HepG2 (cell line): ENCODE measurements around the gene RBM8A. TPM values are rescaled to one million over a fixed set of nuclear protein-coding genes. Genes with fewer than 3 reads are reported as not detected.
A peak's percentile ranks its signal among the peaks of the same experiment; 100 is the strongest.

Source experiments
- ATAC-seq: fragments of 200-7000 bp; cut with Tn5 transposase; 3 replicates; pipeline ENCODE4 v1.9.1; 2020; ENCODE audit warnings: mild to moderate bottlenecking, moderate library complexity
- BruUV-seq: library from RNA; stranded (reverse); fragments of 400-500 nt; replicated peaks from 2 replicates; lab custom pipeline; 2021; lab: Mats Ljungman, UMichigan
- CTCF ChIA-PET: fragments of 300-600 bp; formaldehyde crosslinking; extraction: SDS; loops from one replicate; lab custom pipeline; 2021; ENCODE audit warnings: low total read pairs, inconsistent platforms, low intra/inter-chr PET ratio; lab: Yijun Ruan, JAX
- POLR2A ChIA-PET: fragments of 350-600 bp; sonication (Branson Sonifier 250); formaldehyde crosslinking; loops from one replicate; lab custom pipeline; 2020; ENCODE audit warnings: antibody characterized with exemption, inconsistent platforms; lab: Yijun Ruan, JAX
- DNase-seq: peaks from one replicate; pipeline ENCODE4 v3.0.0-alpha.2; 2015; ENCODE audit warnings: low spot score
- FAIRE-seq: peaks from 3 replicates; lab custom pipeline; 2011; peaks lifted over from hg19 to GRCh38; lab: Jason Lieb, UNC
- H2AFZ ChIP-seq: one replicate; pipeline ENCODE4 v1.6.1; 2011; ENCODE audit warnings: low read length, inconsistent platforms
- H3K27ac ChIP-seq: fragments of 300-600 bp; 3 replicates; pipeline ENCODE4 v1.8.0; 2011; ENCODE audit warnings: mixed run types, mild to moderate bottlenecking, mixed read lengths, low read length, inconsistent platforms; ENCODE audit not compliant: insufficient read depth; ENCODE audit errors: extremely low read length
- H3K27me3 ChIP-seq, 2 experiments: fragments of 200-600 bp in 1 of 2; 2 replicates in 1 of 2; 3 replicates in 1 of 2; pipeline versions ENCODE4 v1.6.0 to v1.8.0; 2011; ENCODE audit warnings: low read length in 2 of 2, mild to moderate bottlenecking in 2 of 2, moderate library complexity in 2 of 2, inconsistent platforms in 1 of 2; ENCODE audit not compliant: insufficient read depth in 2 of 2, control insufficient read depth in 1 of 2
- H3K36me3 ChIP-seq, 2 experiments: fragments of 200-600 bp in 1 of 2; replicated peaks in 1 of 2; 2 replicates in 1 of 2; 3 replicates in 1 of 2; pipeline versions ENCODE4 v1.5.1 to v1.8.0; 2011; ENCODE audit warnings: low read length in 2 of 2, inconsistent platforms in 1 of 2; ENCODE audit not compliant: insufficient read depth in 2 of 2, control insufficient read depth in 1 of 2
- H3K4me1 ChIP-seq: 2 replicates; pipeline ENCODE4 v1.5.1; 2012; ENCODE audit warnings: low read length, inconsistent platforms; ENCODE audit not compliant: insufficient read depth
- H3K4me2 ChIP-seq: 2 replicates; pipeline ENCODE4 v1.6.0; 2011; ENCODE audit warnings: low read depth, low read length, inconsistent platforms
- H3K4me3 ChIP-seq, 3 experiments: fragments of 200-600 bp in 1 of 3; sonication (generic), shearing (Covaris generic) in 1 of 3; replicated peaks in 1 of 3; 2 replicates each; pipeline ENCODE4 v1.5.1; 2011 to 2016; ENCODE audit warnings: low read length in 3 of 3, inconsistent platforms in 2 of 3, low read depth in 2 of 3, mild to moderate bottlenecking in 2 of 3, control low read depth in 1 of 3, mixed read lengths in 1 of 3; ENCODE audit not compliant: insufficient read depth in 1 of 3
- H3K79me2 ChIP-seq: one replicate; pipeline ENCODE4 v1.6.1; 2011; ENCODE audit warnings: low read length, inconsistent platforms; ENCODE audit not compliant: insufficient read depth
- H3K9ac ChIP-seq: 2 replicates; pipeline ENCODE4 v1.6.0; 2011; ENCODE audit warnings: mild to moderate bottlenecking, low read depth, low read length, inconsistent platforms; ENCODE audit not compliant: insufficient read depth
- H3K9me3 ChIP-seq: 2 replicates; pipeline ENCODE4 v1.5.1; 2012; ENCODE audit warnings: mild to moderate bottlenecking, low read length
- H4K20me1 ChIP-seq: 2 replicates; pipeline ENCODE4 v1.6.0; 2011; ENCODE audit warnings: inconsistent platforms, mild to moderate bottlenecking, low read length, moderate library complexity; ENCODE audit not compliant: insufficient read depth
- AKAP8 ChIP-seq: sonication (generic); formaldehyde crosslinking; IDR thresholded peaks from 2 replicates; pipeline ENCODE4 v1.5.1; 2020; ENCODE audit warnings: mild to moderate bottlenecking, missing genetic modification reagents
- ATF5 ChIP-seq: sonication (generic); formaldehyde crosslinking; IDR thresholded peaks from 2 replicates; pipeline ENCODE4 v1.4.0; 2020; ENCODE audit warnings: mild to moderate bottlenecking, low read depth, missing genetic modification reagents
- ELF4 ChIP-seq: sonication (generic); formaldehyde crosslinking; IDR thresholded peaks from 2 replicates; pipeline ENCODE4 v1.5.0; 2020; ENCODE audit warnings: missing genetic modification reagents, mild to moderate bottlenecking, moderate library complexity, borderline replicate concordance
- HINFP ChIP-seq: sonication (generic); formaldehyde crosslinking; IDR thresholded peaks from 2 replicates; pipeline ENCODE4 v1.4.0; 2020; ENCODE audit warnings: low read depth, mild to moderate bottlenecking, missing genetic modification reagents
- JUND ChIP-seq: sonication (generic); formaldehyde crosslinking; IDR thresholded peaks from 2 replicates; pipeline ENCODE4 v1.8.0; 2022; ENCODE audit warnings: mild to moderate bottlenecking, missing genetic modification reagents
- MIER3 ChIP-seq: IDR thresholded peaks from 2 replicates; pipeline ENCODE4 v1.6.1; 2016; ENCODE audit warnings: missing compliant biosample characterization, borderline replicate concordance
- PREB ChIP-seq: sonication (generic); formaldehyde crosslinking; IDR thresholded peaks from 2 replicates; pipeline ENCODE4 v1.4.0; 2020; ENCODE audit warnings: missing genetic modification reagents
- TGIF2 ChIP-seq: IDR thresholded peaks from 2 replicates; pipeline ENCODE4 v1.6.1; 2016; ENCODE audit warnings: control low read depth, missing compliant biosample characterization
- ZFP1 ChIP-seq: IDR thresholded peaks from 2 replicates; pipeline ENCODE4 v1.6.1; 2016
- ZNF503 ChIP-seq: sonication (generic); formaldehyde crosslinking; IDR thresholded peaks from 2 replicates; pipeline ENCODE4 v1.4.0; 2020; ENCODE audit warnings: missing genetic modification reagents
- ZNF674 ChIP-seq: sonication (generic); formaldehyde crosslinking; IDR thresholded peaks from 2 replicates; pipeline ENCODE4 v1.5.0; 2020; ENCODE audit warnings: low read depth, mild to moderate bottlenecking, missing genetic modification reagents
- whole genome bisulfite sequencing: methylation state at CpG from one replicate; pipeline ENCODE4 v1.1.6; 2017; ENCODE audit warnings: low lambda C conversion rate; 5-methylcytosine and 5-hydroxymethylcytosine counted together
- in situ Hi-C: cut with HindIII; loops from 2 replicates; pipeline ENCODE4 v1.10.0; 2017; ENCODE audit warnings: low pct_unique_long_range_greater_than_20kb; ENCODE audit not compliant: extremely low pct_ligation_motif_present
- intact Hi-C: fragments of 100-400 bp; cut with micrococcal nuclease; formaldehyde crosslinking; loops from one replicate; pipeline ENCODE4 v1.10.0; 2022; ENCODE audit not compliant: unreplicated experiment
- polyA plus RNA-seq, 8 experiments: library from polyadenylated mRNA; depleted of rRNA in 3 of 8; stranded (reverse) in 7 of 8; unstranded in 1 of 8; fragments of >200 nt; fragmentation: Illumina TruSeq in 4 of 8; extraction: Trizol in 4 of 8; gene quantifications; 2 replicates each; pipeline versions ENCODE4 v1.2.1 to v1.2.3, GENCODE V29; 2011 to 2016; ENCODE audit warnings: low read depth in 4 of 8, missing spikeins in 1 of 8, mixed read lengths in 1 of 8; ENCODE audit not compliant: insufficient read depth in 1 of 8
- total RNA-seq, 5 experiments: library from RNA; depleted of rRNA; stranded (reverse); fragments of >200 nt; fragmentation: Illumina TruSeq; extraction: Trizol; gene quantifications; 2 replicates each; pipeline ENCODE4 v1.2.3, GENCODE V29; 2016; ENCODE audit warnings: low read depth in 1 of 5

RBM8A gene
- total and polyA plus RNA-seq, 2 of the 13 experiments (the other 11 are each of a cell fraction or from before 2014, with no cell fraction given): 106 to 162 TPM

- peaks cover 23% of the 10 kb centered on the region for H3K79me2 ChIP-seq
- intact Hi-C loops: loop anchor here (5.0 kb wide), 1 partner anchor 63 kb away; no protein-coding TSS in a partner anchor
- no peak overlapping the region for H3K4me3 ChIP-seq
- CTCF ChIA-PET: no interaction called here
- peaks cover 0 to 1% of the 10 kb centered on the region in 2 experiments; a peak in 1 of 5 replicates for H3K36me3 ChIP-seq
- no peaks in the 10 kb centered on the region for H3K9me3 ChIP-seq
- no peak for DNase-seq
- BruUV-seq: no TSS peak
- no peak overlapping the region for H3K9ac ChIP-seq
- H4K20me1 ChIP-seq: no peaks in the 10 kb centered on the region
- 0 out of 5 replicates have a peak, but pooled peaks cover 0 to 11% of the 10 kb centered on the region in 2 experiments for H3K27me3 ChIP-seq
- no peak for TF ChIP-seq ZFP1 (CRISPR knock-in tag)
- TF ChIP-seq TGIF2: no peak
- no peak for TF ChIP-seq ELF4
- no peak for TF ChIP-seq ATF5 (CRISPR knock-in tag)
- WGBS: 79% methylated on average over 2 of the region's 2 CpGs
- POLR2A ChIA-PET: interaction anchor here (0.8 to 6.2 kb wide), 3 partner anchors 9 to 26 kb away, joined by 3 to 84 read pairs (median 5); partner anchors contain the start of genes ANKRD34A, POLR3GL and RBM8A
- peaks cover 57% of the 10 kb centered on the region for H3K4me1 ChIP-seq
- in situ Hi-C loops: no loop called here
- FAIRE-seq: no peak
- no peak overlapping the region for H3K27ac ChIP-seq
- H3K4me2 ChIP-seq: peak overlapping the region; percentile 86
- no peak for ATAC-seq
- no peak overlapping the region for H2AFZ ChIP-seq
Measured at GRCh38 chr1:145955436-145955835, 28.2 kb upstream of the RBM8A start.

- Histone ChIP-seq H2AFZ (no peak overlapping the region), H3K27me3 (no peaks in the 10 kb centered on the region), H3K9me3 (no peaks in the 10 kb centered on the region), H3K4me2 (no peak overlapping the region), H3K9ac (no peak overlapping the region), H3K27ac (no peak overlapping the region), H3K79me2 (peaks cover 23% of the 10 kb centered on the region), H3K4me3 (no peak overlapping the region), H3K4me1 (peaks cover 43% of the 10 kb centered on the region), H4K20me1 (no peaks in the 10 kb centered on the region), H3K36me3 (peaks cover 0 to 1% of the 10 kb centered on the region in 2 experiments; a peak in 1 of 5 replicates)
- no TSS peak for BruUV-seq
- intact Hi-C loops (no loop called here), in situ Hi-C loops (no loop called here)
- 94% methylated on average over 6 of the region's 6 CpGs for WGBS
- no peak for ATAC-seq
- CTCF ChIA-PET: no interaction called here
- POLR2A ChIA-PET: interaction anchor here (1.1 to 6.2 kb wide), 2 partner anchors 25 to 68 kb away, joined by 3 to 84 read pairs; partner anchors contain the start of genes ANKRD35 and RBM8A
- no peak for FAIRE-seq
- no peak for DNase-seq
- TF ChIP-seq HINFP (CRISPR knock-in tag) (no peak), AKAP8 (no peak), ZNF674 (no peak), ZNF503 (no peak), PREB (CRISPR knock-in tag) (no peak), MIER3 (CRISPR knock-in tag) (no peak), JUND (CRISPR knock-in tag) (no peak)
Measured at GRCh38 chr1:145953861-145954260, 26.6 kb upstream of the RBM8A start.
